GM12878 (cell line): ENCODE results near the gene ENG. TPM values are rescaled to one million over a fixed set of nuclear protein-coding genes. Genes with fewer than 3 reads are reported as not detected.

Experiments
- ATAC-seq: fragments of 200-7000 bp; cut with Tn5 transposase; 3 replicates; pipeline ENCODE4 v1.9.1; 2020; ENCODE audit warnings: mild to moderate bottlenecking, moderate library complexity
- BruUV-seq: library from RNA; stranded (reverse); fragments of 400-500 nt; replicated peaks from 2 replicates; lab custom pipeline; 2021; lab: Mats Ljungman, UMichigan
- CTCF ChIA-PET: fragments of 300-600 bp; sonication (Branson Sonifier 250); formaldehyde crosslinking; extraction: SDS; loops from one replicate; lab custom pipeline; 2021; ENCODE audit warnings: inconsistent platforms; lab: Yijun Ruan, JAX
- POLR2A ChIA-PET: fragments of 350-600 bp; formaldehyde crosslinking; extraction: SDS; loops from one replicate; lab custom pipeline; 2021; ENCODE audit warnings: inconsistent platforms; lab: Charles Lee
- RAD21 ChIA-PET: fragments of 300-600 bp; sonication (Branson Sonifier 250); formaldehyde crosslinking; loops from one replicate; lab custom pipeline; 2023; ENCODE audit warnings: antibody characterized with exemption; ENCODE audit not compliant: unreplicated experiment; lab: Charles Lee
- SMC1A ChIA-PET: fragments of 300-600 bp; sonication (Branson Sonifier 250); formaldehyde crosslinking; loops from one replicate; lab custom pipeline; 2023; ENCODE audit not compliant: unreplicated experiment, uncharacterized antibody; lab: Charles Lee
- DNase-seq: peaks from one replicate; pipeline ENCODE4 v3.0.0-alpha.2; 2011; ENCODE audit warnings: low read depth, low spot score
- FAIRE-seq: peaks from 3 replicates; lab custom pipeline; 2011; peaks lifted over from hg19 to GRCh38; lab: Jason Lieb, UNC
- H2AFZ ChIP-seq: 2 replicates; pipeline ENCODE4 v1.6.0; 2011; ENCODE audit warnings: low read depth, low read length, control low read depth; ENCODE audit not compliant: control insufficient read depth
- H3K27ac ChIP-seq: 2 replicates; pipeline ENCODE4 v1.5.1; 2011; ENCODE audit warnings: control low read depth; ENCODE audit not compliant: control insufficient read depth, insufficient read depth
- H3K27me3 ChIP-seq, 2 experiments: replicated peaks in 1 of 2; 2 replicates each; pipeline versions ENCODE4 v1.6.0 to v1.6.1; 2011; ENCODE audit warnings: low read length in 1 of 2; ENCODE audit not compliant: control insufficient read depth in 2 of 2, insufficient read depth in 2 of 2
- H3K36me3 ChIP-seq, 2 experiments: 2 replicates each; pipeline ENCODE4 v1.5.1; 2011; ENCODE audit warnings: low read length in 1 of 2; ENCODE audit not compliant: control insufficient read depth in 2 of 2, insufficient read depth in 2 of 2
- H3K4me1 ChIP-seq: 2 replicates; pipeline ENCODE4 v1.6.1; 2011; ENCODE audit warnings: mild to moderate bottlenecking, low read length, moderate library complexity, mixed read lengths; ENCODE audit not compliant: control insufficient read depth, insufficient read depth
- H3K4me2 ChIP-seq: 2 replicates; pipeline ENCODE4 v1.6.0; 2011; ENCODE audit warnings: control low read depth; ENCODE audit not compliant: control insufficient read depth, insufficient read depth
- H3K4me3 ChIP-seq: fragments of 200-600 bp; sonication (generic); 2 replicates; pipeline ENCODE4 v1.5.1; 2016
- H3K79me2 ChIP-seq: 2 replicates; pipeline ENCODE4 v1.6.0; 2011; ENCODE audit warnings: low read length; ENCODE audit not compliant: control insufficient read depth, insufficient read depth
- H3K9ac ChIP-seq: 2 replicates; pipeline ENCODE4 v1.8.0; 2011; ENCODE audit warnings: low read length, control low read depth, mixed read lengths; ENCODE audit not compliant: control insufficient read depth, insufficient read depth
- H3K9me3 ChIP-seq: replicated peaks from 3 replicates; pipeline ENCODE4 v1.5.1; 2011; ENCODE audit warnings: mild to moderate bottlenecking, low read length; ENCODE audit not compliant: control insufficient read depth, insufficient read depth
- H4K20me1 ChIP-seq: 2 replicates; pipeline ENCODE4 v1.6.0; 2011; ENCODE audit not compliant: control insufficient read depth, insufficient read depth
- ASH2L ChIP-seq: fragments of 300-600, 200-600 bp; sonication (generic); IDR thresholded peaks from 2 replicates; pipeline ENCODE4 v1.6.1; 2017; ENCODE audit warnings: low read depth, mild to moderate bottlenecking, borderline replicate concordance
- ATF3 ChIP-seq: IDR thresholded peaks from 2 replicates; pipeline ENCODE4 v1.6.1; 2011; ENCODE audit warnings: low read depth, mild to moderate bottlenecking, low read length, moderate library complexity, borderline replicate concordance; ENCODE audit errors: extremely low read depth
- BACH1 ChIP-seq: fragments of 450-650 bp; IDR thresholded peaks from 2 replicates; pipeline ENCODE4 v1.6.1; 2017; ENCODE audit warnings: mild to moderate bottlenecking, borderline replicate concordance
- CBFB ChIP-seq: IDR thresholded peaks from 2 replicates; pipeline ENCODE4 v1.6.1; 2016; ENCODE audit warnings: antibody characterized with exemption, low read depth
- CEBPB ChIP-seq, 2 experiments: fragments of 150-350 bp in 1 of 2; IDR thresholded peaks; 2 replicates each; pipeline ENCODE4 v1.6.1; 2012 to 2014; ENCODE audit warnings: low read depth in 2 of 2, low read length in 2 of 2, borderline replicate concordance in 1 of 2, inconsistent platforms in 1 of 2
- CUX1 ChIP-seq: IDR thresholded peaks from 2 replicates; pipeline ENCODE4 v1.6.1; 2012; ENCODE audit warnings: improper control_type of control experiment, low read depth, low read length; ENCODE audit not compliant: insufficient replicate concordance
- GATAD2B ChIP-seq: fragments of 450-650 bp; conservative IDR thresholded peaks from 2 replicates; pipeline ENCODE4 v1.6.1; 2017; ENCODE audit warnings: low read depth, mild to moderate bottlenecking, moderate library complexity
- HCFC1 ChIP-seq: fragments of 150-350 bp; IDR thresholded peaks from 2 replicates; pipeline ENCODE4 v1.6.1; 2014; ENCODE audit warnings: low read length
- MYC ChIP-seq: IDR thresholded peaks from 2 replicates; pipeline ENCODE4 v1.6.1; 2011; ENCODE audit warnings: mild to moderate bottlenecking, low read length, moderate library complexity, inconsistent platforms; ENCODE audit not compliant: insufficient read depth, insufficient replicate concordance, insufficient read length, severe bottlenecking
- NBN ChIP-seq: fragments of 450-650 bp; IDR thresholded peaks from 2 replicates; pipeline ENCODE4 v1.6.1; 2016
- NRF1 ChIP-seq: conservative IDR thresholded peaks from 2 replicates; pipeline ENCODE4 v1.6.1; 2011; ENCODE audit warnings: mild to moderate bottlenecking, low read depth, low read length, improper control_type of control experiment
- POU2F2 ChIP-seq: IDR thresholded peaks from 3 replicates; pipeline ENCODE4 v1.6.1; 2011; ENCODE audit warnings: low read depth, mild to moderate bottlenecking, low read length, borderline replicate concordance
- SMAD5 ChIP-seq: IDR thresholded peaks from 2 replicates; pipeline ENCODE4 v1.6.1; 2016; ENCODE audit warnings: antibody characterized with exemption, low read depth
- SREBF1 ChIP-seq: IDR thresholded peaks from 2 replicates; pipeline ENCODE4 v1.6.1; 2012; ENCODE audit warnings: mild to moderate bottlenecking, low read length
- ZBED1 ChIP-seq: IDR thresholded peaks from 2 replicates; pipeline ENCODE4 v1.6.1; 2016; ENCODE audit warnings: borderline replicate concordance
- ZBTB33 ChIP-seq: fragments of 450-650 bp; IDR thresholded peaks from 2 replicates; pipeline ENCODE4 v1.6.1; 2017; ENCODE audit warnings: mild to moderate bottlenecking
- ZSCAN29 ChIP-seq: fragments of 450-650 bp; IDR thresholded peaks from 2 replicates; pipeline ENCODE4 v1.6.1; 2017; ENCODE audit warnings: mild to moderate bottlenecking, moderate library complexity
- WGBS: methylation state at CpG from one replicate; pipeline ENCODE4 v1.1.6; 2016; ENCODE audit warnings: low lambda C conversion rate; ENCODE audit not compliant: insufficient replicate concordance, insufficient coverage; ENCODE audit errors: missing lambda C conversion rate; 5-methylcytosine and 5-hydroxymethylcytosine counted together
- in situ Hi-C: fragments of 300-500 bp; cut with MboI; formaldehyde crosslinking; loops from 9 replicates; pipeline ENCODE4 v1.14.3; 2018; ENCODE audit warnings: mixed read lengths
- intact Hi-C: fragments of 100-400 bp; cut with micrococcal nuclease; formaldehyde crosslinking; loops from one replicate; pipeline ENCODE4 v1.14.2; 2022; ENCODE audit not compliant: unreplicated experiment
- polyA plus RNA-seq, 11 experiments: library from polyadenylated mRNA; depleted of rRNA in 4 of 11; unstranded in 6 of 11; stranded (reverse) in 5 of 11; fragments of >200 nt; fragmentation: Nextera tagmentation in 4 of 11; fragmentation: Illumina TruSeq in 1 of 11; extraction: Ambion mirVana in 4 of 11; extraction: Trizol in 1 of 11; gene quantifications; 1 replicate in 1 of 11; 2 replicates in 10 of 11; pipeline versions ENCODE4 v1.2.1 to v1.2.3, GENCODE V29; 2011 to 2016; ENCODE audit warnings: inconsistent platforms in 2 of 11, missing spikeins in 2 of 11, low read depth in 1 of 11
- total RNA-seq, 4 experiments: library from RNA; depleted of rRNA in 3 of 4; stranded (reverse); fragments of >200 nt in 3 of 4; fragmentation: Illumina TruSeq in 1 of 4; extraction: Trizol in 1 of 4; gene quantifications; 2 replicates each; pipeline versions ENCODE4 v1.2.1 to v1.2.3, GENCODE V29; 2013 to 2021

The ENG gene
- total and polyA plus RNA-seq, 10 of the 15 experiments (the other 5 are each of a cell fraction or from before 2014, with no cell fraction given) = 0.14 to 10.1 (median 2.0) TPM

- RAD21 ChIA-PET = interaction anchor here (0.6 to 1.4 kb wide), 3 partner anchors 43 to 139 kb away, joined by 3 to 7 read pairs (median 4); partner anchors contain the start of genes ST6GALNAC4 and TOR2A
- ATAC-seq = no peak
- H3K4me3 ChIP-seq = no peak overlapping the region
- SMC1A ChIA-PET = interaction anchor here (0.8 kb wide), 1 partner anchor 48 kb away, joined by 4 read pairs; no protein-coding TSS in a partner anchor
- no peak for DNase-seq
- 75% methylated on average over 10 of the region's 10 CpGs for WGBS
- intact Hi-C loops = no loop called here
- no peaks in the 10 kb centered on the region; a peak in 1 of 4 replicates for H3K27me3 ChIP-seq
- no TSS peak for BruUV-seq
- peaks cover 1% of the 10 kb centered on the region; the same call in 1 of the 2 replicates for H3K4me1 ChIP-seq
- H3K27ac ChIP-seq = no peak overlapping the region
- no peak overlapping the region for H2AFZ ChIP-seq
- no peaks in the 10 kb centered on the region for H3K79me2 ChIP-seq
- H3K9ac ChIP-seq = no peak overlapping the region
- FAIRE-seq = no peak
- no peaks in the 10 kb centered on the region for H3K36me3 ChIP-seq
- no peak overlapping the region for H3K4me2 ChIP-seq
- no peaks in the 10 kb centered on the region for H4K20me1 ChIP-seq
- POLR2A ChIA-PET = no interaction called here
- H3K9me3 ChIP-seq = no peaks in the 10 kb centered on the region
- CTCF ChIA-PET = interaction anchor here (0.8 to 1.0 kb wide), 3 partner anchors 47 to 139 kb away, joined by 3 to 6 read pairs (median 3); partner anchors contain the start of gene TOR2A
- in situ Hi-C loops = no loop called here
- TF ChIP-seq POU2F2 = no peak
- no peak for TF ChIP-seq CEBPB (IDR thresholded peaks at IDR 0.05; ENCODE audit: borderline replicate concordance in 1 of 2, low read depth in 2 of 2, low read length in 2 of 2)
- TF ChIP-seq ASH2L = no peak
- no peak for TF ChIP-seq ZBED1
- no peak for TF ChIP-seq SMAD5
- no peak for TF ChIP-seq BACH1
- TF ChIP-seq CBFB = no peak
- no peak for TF ChIP-seq ZBTB33
- TF ChIP-seq ATF3 = no peak
- TF ChIP-seq NRF1 = no peak
- no peak for TF ChIP-seq ZSCAN29
- no peak for TF ChIP-seq GATAD2B
- no peak for TF ChIP-seq CUX1
- TF ChIP-seq HCFC1 = no peak
- no peak for TF ChIP-seq MYC
- TF ChIP-seq NBN = no peak
- TF ChIP-seq SREBF1 = no peak
Measured at GRCh38 chr9:127873886-127874285, 19.4 kb upstream of the ENG start.
